GM23338 (cell line): ENCODE results near the gene CHD9. TPM values are rescaled to one million over a fixed set of nuclear protein-coding genes. Genes with fewer than 3 reads are reported as not detected.

Experiments
- ATAC-seq: fragments of 200-7000 bp; cut with Tn5 transposase; 3 replicates; pipeline ENCODE4 v1.9.1; 2020
- DNase-seq: peaks from one replicate; pipeline ENCODE4 v3.0.0-alpha.2; 2015; ENCODE audit warnings: low spot score
- H2AFZ ChIP-seq: fragments of 200-600 bp; sonication (generic); 2 replicates; pipeline ENCODE4 v1.8.0; 2016; ENCODE audit warnings: antibody characterized with exemption, mild to moderate bottlenecking, moderate library complexity
- H3F3A ChIP-seq: fragments of 200-600 bp; sonication (generic); replicated peaks from 2 replicates; pipeline ENCODE4 v1.8.0; 2017; ENCODE audit warnings: antibody characterized with exemption, mixed run types, low read depth
- H3K27ac ChIP-seq: fragments of 200-600 bp; sonication (generic); 2 replicates; pipeline ENCODE4 v1.6.1; 2016; ENCODE audit warnings: low read depth
- H3K27me3 ChIP-seq: fragments of 200-600 bp; sonication (generic); 2 replicates; pipeline ENCODE4 v1.8.0; 2016; ENCODE audit warnings: mild to moderate bottlenecking, mixed run types, moderate library complexity; ENCODE audit not compliant: insufficient read depth
- H3K36me3 ChIP-seq: fragments of 200-600 bp; sonication (generic); 2 replicates; pipeline ENCODE4 v1.8.0; 2016; ENCODE audit warnings: mild to moderate bottlenecking; ENCODE audit not compliant: insufficient read depth
- H3K4me1 ChIP-seq: fragments of 200-600 bp; sonication (generic); 2 replicates; pipeline ENCODE4 v1.8.0; 2016; ENCODE audit warnings: mild to moderate bottlenecking, moderate library complexity; ENCODE audit not compliant: insufficient read depth
- H3K4me2 ChIP-seq: fragments of 200-600 bp; sonication (generic); 2 replicates; pipeline ENCODE4 v1.7.1; 2017; ENCODE audit warnings: mixed run types
- H3K4me3 ChIP-seq: fragments of 200-600 bp; sonication (generic); 2 replicates; pipeline ENCODE4 v1.6.1; 2016; ENCODE audit warnings: mixed run types
- H3K79me2 ChIP-seq: fragments of 200-600 bp; sonication (generic); replicated peaks from 2 replicates; pipeline ENCODE4 v1.8.0; 2017; ENCODE audit warnings: mild to moderate bottlenecking; ENCODE audit not compliant: insufficient read depth
- H3K9me2 ChIP-seq: fragments of 200-600 bp; sonication (generic); 2 replicates; pipeline ENCODE4 v1.8.0; 2017; ENCODE audit not compliant: insufficient read depth
- H4K20me1 ChIP-seq: fragments of 200-600 bp; sonication (generic); replicated peaks from 2 replicates; pipeline ENCODE4 v1.8.0; 2017; ENCODE audit warnings: mild to moderate bottlenecking; ENCODE audit not compliant: insufficient read depth
- H3K27ac Mint-ChIP-seq: 2 replicates; pipeline ENCODE4 v1.8.0; 2020; ENCODE audit warnings: inconsistent platforms, mild to moderate bottlenecking, moderate library complexity, mixed read lengths
- H3K27me3 Mint-ChIP-seq: 3 replicates; pipeline ENCODE4 v1.8.0; 2022; ENCODE audit warnings: low read depth, mild to moderate bottlenecking, moderate library complexity, mixed read lengths, inconsistent platforms; ENCODE audit not compliant: insufficient read depth, poor library complexity
- H3K36me3 Mint-ChIP-seq: 3 replicates; pipeline ENCODE4 v1.8.0; 2021; ENCODE audit warnings: low read depth, mild to moderate bottlenecking, inconsistent platforms, moderate library complexity, mixed read lengths
- H3K4me1 Mint-ChIP-seq: 3 replicates; pipeline ENCODE4 v1.8.0; 2020; ENCODE audit warnings: mild to moderate bottlenecking, inconsistent platforms, mixed read lengths
- H3K4me3 Mint-ChIP-seq: 3 replicates; pipeline ENCODE4 v1.8.0; 2021; ENCODE audit warnings: moderate library complexity, mild to moderate bottlenecking, inconsistent platforms, mixed read lengths
- H3K9me3 Mint-ChIP-seq: 3 replicates; pipeline ENCODE4 v1.8.0; 2020; ENCODE audit warnings: moderate library complexity, mild to moderate bottlenecking, inconsistent platforms, mixed read lengths
- CREB1 ChIP-seq: fragments of 250-450 bp; sonication (Bioruptor Pico); IDR thresholded peaks from 2 replicates; pipeline ENCODE4 v1.5.0; 2020; ENCODE audit warnings: low read depth, mild to moderate bottlenecking, moderate library complexity
- JUNB ChIP-seq: IDR thresholded peaks from one replicate; pipeline ENCODE4 v1.6.1; 2016; ENCODE audit warnings: antibody characterized with exemption; ENCODE audit not compliant: unreplicated experiment
- ZNF114 ChIP-seq: fragments of 250-450 bp; sonication (Bioruptor Pico); IDR thresholded peaks from 2 replicates; pipeline ENCODE4 v1.5.0; 2020; ENCODE audit warnings: mild to moderate bottlenecking, moderate library complexity
- ZNF331 ChIP-seq: fragments of 250-450 bp; sonication (Bioruptor Pico); IDR thresholded peaks from 2 replicates; pipeline ENCODE4 v1.5.0; 2020; ENCODE audit warnings: low read depth, mild to moderate bottlenecking, moderate library complexity
- ZNF462 ChIP-seq: fragments of 250-450 bp; sonication (Bioruptor Pico); IDR thresholded peaks from 2 replicates; pipeline ENCODE4 v1.5.0; 2020; ENCODE audit warnings: mild to moderate bottlenecking, moderate library complexity
- polyA plus RNA-seq: library from polyadenylated mRNA; unstranded; fragments of >200 nt; fragmentation: Nextera tagmentation; extraction: Ambion mirVana; gene quantifications from 2 replicates; pipeline ENCODE4 v1.2.1, GENCODE V29; 2016
- small RNA-seq: library from RNA; depleted of rRNA; stranded (forward); fragments of <200 nt; gene quantifications from one replicate; pipeline ENCODE3, GENCODE V24; 2014; ENCODE audit warnings: low replicate concordance
- total RNA-seq: library from RNA; depleted of rRNA; stranded (reverse); fragments of >200 nt; shearing (Covaris generic); gene quantifications from 2 replicates; pipeline ENCODE4 v1.2.3, GENCODE V29; 2014; rRNA removed

Gene CHD9
- total and polyA plus RNA-seq, 2 experiments from 2014 or later = 18.8 to 46.6 TPM

DNA sequence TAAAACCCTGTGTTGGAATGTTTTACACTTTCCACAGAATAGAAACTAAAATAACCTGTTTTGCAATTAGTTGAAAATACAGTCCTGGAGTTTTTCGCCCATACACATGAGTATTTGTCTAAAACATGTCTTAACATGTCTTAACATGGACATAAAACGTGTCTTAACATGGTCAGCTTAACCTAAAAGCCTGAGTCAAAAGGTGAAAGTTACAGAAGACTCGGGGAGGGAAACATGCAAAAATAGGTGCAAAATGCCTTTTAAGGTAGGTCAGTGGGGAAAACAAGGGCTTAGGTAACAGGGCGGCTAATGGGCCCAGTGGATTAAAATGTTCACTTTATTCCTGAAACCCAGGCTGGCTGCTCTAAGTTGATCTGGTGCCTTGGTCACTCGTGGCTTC is 323.3 kb downstream of the CHD9 start:
- Histone ChIP-seq H3K4me1 (peaks cover 6% of the 10 kb centered on the region; the same call in 1 of the 2 replicates), H3K9me2 (no peaks in the 10 kb centered on the region), H3K27me3 (no peaks in the 10 kb centered on the region), H3K4me3 (no peak overlapping the region), H3F3A (no peaks in the 10 kb centered on the region), H3K79me2 (no peaks in the 10 kb centered on the region), H3K4me2 (no peak overlapping the region), H2AFZ (no peak overlapping the region), H4K20me1 (no peaks in the 10 kb centered on the region), H3K27ac (no peak overlapping the region), H3K36me3 (no peaks in the 10 kb centered on the region)
- H3K27ac Mint-ChIP-seq = no peak overlapping the region; the same call in 1 of the 2 replicates
- H3K9me3 Mint-ChIP-seq = peaks cover 28% of the 10 kb centered on the region
- peaks cover 1% of the 10 kb centered on the region for H3K27me3 Mint-ChIP-seq
- H3K36me3 Mint-ChIP-seq = peaks cover 19% of the 10 kb centered on the region
- DNase-seq = no peak
- H3K4me3 Mint-ChIP-seq = no peak overlapping the region
- no peak for ATAC-seq
- TF ChIP-seq ZNF331 (CRISPR knock-in tag) (no peak), JUNB (no peak), ZNF114 (CRISPR knock-in tag) (no peak), ZNF462 (CRISPR knock-in tag) (no peak), CREB1 (CRISPR knock-in tag) (no peak)
- peaks cover 4% of the 10 kb centered on the region; the same call in 2 of the 3 replicates for H3K4me1 Mint-ChIP-seq

Small RNA genes within 50 kb of the gene (small RNA-seq; reads per million reads assigned to genes)
- gene RF01210 (not detected), gene RNA5SP427 (not detected)

Other genes with a start within 250 kb of the CHD9 start
- gene CHD9NB, start 2.1 kb upstream of the CHD9 start, total RNA-seq = 4.2 and 4.5 TPM in 2 replicates
- gene CHD9NB, start 2.1 kb upstream of the CHD9 start, polyA plus RNA-seq = 1.5 and 1.7 TPM in 2 replicates